Measurements from ENCODE around the gene ANO8.

The ANO8 gene

GRCh38 chr19:17338433-17339078 lies 3.9 kb upstream of the ANO8 start:
- no peak overlapping the region for H2AFZ ChIP-seq (ENCODE audit: low read depth, low read length)
- WGBS, result 97% methylated on average over 27 of the region's 30 CpGs

GRCh38 chr19:17337675-17338432 lies 3.2 kb upstream of the ANO8 start:
- Histone ChIP-seq H3K14ac (ENCODE audit: low read length in 2 of 2) (peak overlapping the region in 1 of 2 experiments; percentile 63), H2AFZ (ENCODE audit: low read depth, low read length) (no peak overlapping the region), H3K4me3 (ENCODE audit: insufficient read depth in 1 of 2, low read depth in 1 of 2, low read length in 2 of 2) (peak overlapping the region; percentile 67 to 98), H2BK120ac (ENCODE audit: low read depth, low read length) (no peak overlapping the region), H4K8ac (ENCODE audit: low read length) (peak overlapping the region; percentile 90), H3K36me3 (ENCODE audit: control insufficient read depth in 1 of 2, insufficient read depth in 2 of 2, low read depth in 1 of 2, low read length in 2 of 2) (peaks cover 11 to 36% of the 10 kb centered on the region in 2 experiments), H2BK15ac (ENCODE audit: low read depth, poor library complexity, severe bottlenecking) (no peak overlapping the region), H3K23ac (ENCODE audit: low read length in 2 of 2) (no peak overlapping the region), H3K4me1 (ENCODE audit: control insufficient read depth, insufficient read depth, low read depth, low read length) (peaks cover 34% of the 10 kb centered on the region), H3K27me3 (ENCODE audit: control insufficient read depth in 1 of 2, insufficient read depth in 1 of 2, low read length in 2 of 2) (no peaks in the 10 kb centered on the region), H2AK5ac (ENCODE audit: low read length, severe bottlenecking) (no peak overlapping the region), H3K18ac (ENCODE audit: low read depth in 1 of 2, low read length in 2 of 2) (peak overlapping the region; percentile 1 to 5), H2BK5ac (ENCODE audit: low read depth, low read length, poor library complexity, severe bottlenecking) (no peak overlapping the region), H4K91ac (ENCODE audit: low read length) (peak overlapping the region; percentile 81), H2BK12ac (ENCODE audit: low read length in 2 of 2) (no peak overlapping the region), H3K4ac (ENCODE audit: low read depth in 1 of 2, low read length in 2 of 2) (peak overlapping the region; percentile 35 to 41), H3K79me1 (replicated peaks; ENCODE audit: low read length, poor library complexity, severe bottlenecking) (peaks cover 19% of the 10 kb centered on the region), H3K9me3 (ENCODE audit: control insufficient read depth, low read length) (no peaks in the 10 kb centered on the region), H3K27ac (ENCODE audit: low read length, poor library complexity, severe bottlenecking) (no peak overlapping the region), H3K9ac (ENCODE audit: low read length) (peak overlapping the region; percentile 83), H3K4me2 (ENCODE audit: low read length, poor library complexity, severe bottlenecking) (peak overlapping the region; percentile 69)
- DNase-seq, result no peak
- 12% methylated on average over 49 of the region's 50 CpGs for WGBS

More at GRCh38 chr19:17338433-17339078, 3.9 kb upstream of the ANO8 start:
- peak overlapping the region in 1 of 2 experiments; percentile 98 for H3K4me3 ChIP-seq (ENCODE audit: insufficient read depth in 1 of 2, low read depth in 1 of 2, low read length in 2 of 2)
- H3K79me1 ChIP-seq (replicated peaks; ENCODE audit: low read length, poor library complexity, severe bottlenecking), result peaks cover 16% of the 10 kb centered on the region
- no peak overlapping the region for H2BK12ac ChIP-seq (ENCODE audit: low read length in 2 of 2)
- peak overlapping the region; percentile 83 for H3K9ac ChIP-seq (ENCODE audit: low read length)
- no peak overlapping the region for H3K27ac ChIP-seq (ENCODE audit: low read length, poor library complexity, severe bottlenecking)
- H4K8ac ChIP-seq (ENCODE audit: low read length), result peak overlapping the region; percentile 90
- no peak overlapping the region for H2BK5ac ChIP-seq (ENCODE audit: low read depth, low read length, poor library complexity, severe bottlenecking)
- peaks cover 30% of the 10 kb centered on the region for H3K4me1 ChIP-seq (ENCODE audit: control insufficient read depth, insufficient read depth, low read depth, low read length)
- no peaks in the 10 kb centered on the region for H3K27me3 ChIP-seq (ENCODE audit: control insufficient read depth in 1 of 2, insufficient read depth in 1 of 2, low read length in 2 of 2)
- no peak overlapping the region for H3K18ac ChIP-seq (ENCODE audit: low read depth in 1 of 2, low read length in 2 of 2)
- DNase-seq, result no peak
- H2BK15ac ChIP-seq (ENCODE audit: low read depth, poor library complexity, severe bottlenecking), result no peak overlapping the region
- H4K91ac ChIP-seq (ENCODE audit: low read length), result peak overlapping the region; percentile 81
- no peak overlapping the region for H2AK5ac ChIP-seq (ENCODE audit: low read length, severe bottlenecking)
- H3K4ac ChIP-seq (ENCODE audit: low read depth in 1 of 2, low read length in 2 of 2), result peak overlapping the region in 1 of 2 experiments; percentile 41
- H3K23ac ChIP-seq (ENCODE audit: low read length in 2 of 2), result no peak overlapping the region
- no peak overlapping the region for H2BK120ac ChIP-seq (ENCODE audit: low read depth, low read length)
- peak overlapping the region; percentile 69 for H3K4me2 ChIP-seq (ENCODE audit: low read length, poor library complexity, severe bottlenecking)
- no peak overlapping the region for H3K14ac ChIP-seq (ENCODE audit: low read length in 2 of 2)
- H3K36me3 ChIP-seq (ENCODE audit: control insufficient read depth in 1 of 2, insufficient read depth in 2 of 2, low read depth in 1 of 2, low read length in 2 of 2), result peaks cover 7 to 30% of the 10 kb centered on the region in 2 experiments
- no peaks in the 10 kb centered on the region for H3K9me3 ChIP-seq (ENCODE audit: control insufficient read depth, low read length)

- Histone ChIP-seq H2BK15ac (ENCODE audit: low read depth, poor library complexity, severe bottlenecking) (no peak within 1 kb of the TSS), H2BK12ac (ENCODE audit: low read length in 2 of 2) (peak within 1 kb of the TSS; percentile 14 to 47), H4K91ac (ENCODE audit: low read length) (peak within 1 kb of the TSS; percentile 81), H3K14ac (ENCODE audit: low read length in 2 of 2) (peak within 1 kb of the TSS in 1 of 2 experiments; percentile 63), H3K4ac (ENCODE audit: low read depth in 1 of 2, low read length in 2 of 2) (peak within 1 kb of the TSS; percentile 86 to 88), H3K36me3 (ENCODE audit: control insufficient read depth in 1 of 2, insufficient read depth in 2 of 2, low read depth in 1 of 2, low read length in 2 of 2) (peaks cover 14 to 38% of the 10 kb centered on the region in 2 experiments), H2AFZ (ENCODE audit: low read depth, low read length) (peak within 1 kb of the TSS; percentile 51), H2BK120ac (ENCODE audit: low read depth, low read length) (peak within 1 kb of the TSS; percentile 39), H3K18ac (ENCODE audit: low read depth in 1 of 2, low read length in 2 of 2) (peak within 1 kb of the TSS; percentile 37 to 92), H2BK5ac (ENCODE audit: low read depth, low read length, poor library complexity, severe bottlenecking) (no peak within 1 kb of the TSS), H3K23ac (ENCODE audit: low read length in 2 of 2) (no peak within 1 kb of the TSS), H3K27me3 (ENCODE audit: control insufficient read depth in 1 of 2, insufficient read depth in 1 of 2, low read length in 2 of 2) (no peaks in the 10 kb centered on the region), H3K27ac (ENCODE audit: low read length, poor library complexity, severe bottlenecking) (peak within 1 kb of the TSS; percentile 92), H4K8ac (ENCODE audit: low read length) (peak within 1 kb of the TSS; percentile 90), H3K79me1 (replicated peaks; ENCODE audit: low read length, poor library complexity, severe bottlenecking) (peaks cover 19% of the 10 kb centered on the region), H3K9ac (ENCODE audit: low read length) (peak within 1 kb of the TSS; percentile 92), H3K9me3 (ENCODE audit: control insufficient read depth, low read length) (no peaks in the 10 kb centered on the region), H3K4me2 (ENCODE audit: low read length, poor library complexity, severe bottlenecking) (peak within 1 kb of the TSS; percentile 69), H3K4me1 (ENCODE audit: control insufficient read depth, insufficient read depth, low read depth, low read length) (peaks cover 34% of the 10 kb centered on the region), H2AK5ac (ENCODE audit: low read length, severe bottlenecking) (peak within 1 kb of the TSS; percentile 66), H3K4me3 (ENCODE audit: insufficient read depth in 1 of 2, low read depth in 1 of 2, low read length in 2 of 2) (peak within 1 kb of the TSS; percentile 68 to 98)
- under 1% methylated on average over 41 of the region's 41 CpGs for WGBS
- DNase-seq, result peak; percentile 98
These were observed 2.4 kb upstream of the ANO8 start, which contains the start of gene GTPBP3 for GRCh38 chr19:17336872-17337674. GTPBP3 (plus strand) TSS chr19:17337553; CDS start chr19:17337612, 59 bp downstream.

All from mesenchymal stem cell (in vitro differentiated cells and primary cell).